RWPE1 (cell line): Measurements from ENCODE around the gene NR5A1.

Experiments used
- CTCF ChIA-PET: fragments of 350-600 bp; sonication (Branson Sonifier 250); formaldehyde crosslinking; extraction: SDS; loops from one replicate; lab custom pipeline; 2021; lab: Yijun Ruan, JAX
- POLR2A ChIA-PET: fragments of 400-600 bp; formaldehyde crosslinking; extraction: SDS; loops from one replicate; lab custom pipeline; 2020; ENCODE audit warnings: antibody characterized with exemption; ENCODE audit not compliant: low non-redundant PET; lab: Yijun Ruan, JAX
- DNase-seq: peaks from one replicate; pipeline ENCODE4 v3.0.0; 2012; ENCODE audit warnings: low spot score
- H3K27ac ChIP-seq: fragments of 450-650 bp; 2 replicates; pipeline ENCODE4 v1.5.1; 2017
- CTCF ChIP-seq: fragments of 450-650 bp; conservative IDR thresholded peaks from 2 replicates; pipeline ENCODE4 v1.5.1; 2017; ENCODE audit warnings: low read depth, mild to moderate bottlenecking

The NR5A1 gene

GRCh38 chr9:124506931-124507879 is at the start of gene NR5A1:
NR5A1 (minus strand) TSS chr9:124507399; CDS start chr9:124503395, 4,004 bp downstream.
- ChIA-PET CTCF (interaction anchor here (0.6 to 1.0 kb wide), 2 partner anchors 17 to 60 kb away, joined by 3 read pairs; no protein-coding TSS in a partner anchor), POLR2A (no interaction called here)

GRCh38 chr9:124555043-124555442 is 47.8 kb upstream of the NR5A1 start:
- ChIA-PET CTCF (interaction anchor here (0.5 kb wide), 1 partner anchor 115 kb away, joined by 7 read pairs; no protein-coding TSS in a partner anchor), POLR2A (no interaction called here)
- DNase-seq, result no peak
- H3K27ac ChIP-seq, result no peak overlapping the region
- no peak for TF ChIP-seq CTCF

More at GRCh38 chr9:124506931-124507879, at the start of gene NR5A1:
- DNase-seq, result no peak
- no peak for TF ChIP-seq CTCF
- no peak within 1 kb of the TSS for H3K27ac ChIP-seq

GRCh38 chr9:124553738-124554137 is 46.5 kb upstream of the NR5A1 start:
- CTCF ChIA-PET, result interaction anchor here (1.0 to 1.9 kb wide), 3 partner anchors 14 to 63 kb away, joined by 3 to 10 read pairs (median 5); no protein-coding TSS in a partner anchor
- no peak for DNase-seq
- H3K27ac ChIP-seq, result no peak overlapping the region
- no peak for TF ChIP-seq CTCF
- POLR2A ChIA-PET, result no interaction called here

GRCh38 chr9:124552273-124552605 is 45.0 kb upstream of the NR5A1 start:
- POLR2A ChIA-PET, result interaction anchor here (0.7 kb wide), 1 partner anchor 108 kb away, joined by 3 read pairs; no protein-coding TSS in a partner anchor
- TF ChIP-seq CTCF, result no peak

GRCh38 chr9:124551472-124552272 is 44.5 kb upstream of the NR5A1 start:
- TF ChIP-seq CTCF, result peak; percentile 72
- CTCF ChIA-PET, result interaction anchor here (0.5 to 2.9 kb wide), 28 partner anchors 9 to 649 kb away, joined by 3 to 21 read pairs (median 4); no protein-coding TSS in a partner anchor
- H3K27ac ChIP-seq, result no peak overlapping the region
- POLR2A ChIA-PET, result interaction anchor here (0.7 kb wide), 1 partner anchor 108 kb away, joined by 3 read pairs; no protein-coding TSS in a partner anchor
- peak; percentile 82 for DNase-seq

More at GRCh38 chr9:124552273-124552605, 45.0 kb upstream of the NR5A1 start:
- no peak for DNase-seq
- no peak overlapping the region for H3K27ac ChIP-seq
- CTCF ChIA-PET, result interaction anchor here (0.6 to 2.9 kb wide), 20 partner anchors 8 to 220 kb away, joined by 3 to 21 read pairs (median 4); no protein-coding TSS in a partner anchor

GRCh38 chr9:124550072-124550471 is 42.9 kb upstream of the NR5A1 start:
- no peak overlapping the region for H3K27ac ChIP-seq
- CTCF ChIA-PET, result interaction anchor here (0.6 to 1.0 kb wide), 3 partner anchors 13 to 162 kb away, joined by 3 read pairs; no protein-coding TSS in a partner anchor
- POLR2A ChIA-PET, result interaction anchor here (0.8 kb wide), 1 partner anchor 162 kb away, joined by 3 read pairs; no protein-coding TSS in a partner anchor
- no peak for DNase-seq
- no peak for TF ChIP-seq CTCF
